IMR-90 (cell line): ENCODE data around the gene DNM3. TPM values are rescaled to one million over a fixed set of nuclear protein-coding genes. Genes with fewer than 3 reads are reported as not detected.

Experiments
- ATAC-seq: fragments of 200-7000 bp; cut with Tn5 transposase; 2 replicates; pipeline ENCODE4 v1.9.1; 2020; ENCODE audit warnings: low read depth, mild to moderate bottlenecking, moderate library complexity
- BruUV-seq: library from RNA; stranded (reverse); fragments of 400-500 nt; replicated peaks from 2 replicates; lab custom pipeline; 2021; lab: Mats Ljungman, UMichigan
- CTCF ChIA-PET: fragments of 300-600 bp; formaldehyde crosslinking; extraction: SDS; loops from one replicate; lab custom pipeline; 2021; ENCODE audit warnings: antibody characterized with exemption; lab: Yijun Ruan, JAX
- POLR2A ChIA-PET: fragments of 300-600 bp; sonication (Branson Sonifier 250); formaldehyde crosslinking; loops from one replicate; lab custom pipeline; 2022; ENCODE audit warnings: antibody characterized with exemption; ENCODE audit not compliant: unreplicated experiment; lab: Charles Lee
- DNase-seq: peaks from one replicate; pipeline ENCODE4 v3.0.0; 2013
- H2AFZ ChIP-seq: replicated peaks from 2 replicates; pipeline ENCODE3; 2013; ENCODE audit warnings: low read length, mild to moderate bottlenecking; ENCODE audit not compliant: poor library complexity
- H2AK5ac ChIP-seq: 2 replicates; pipeline ENCODE4 v1.6.1; 2013; ENCODE audit warnings: low read depth, low read length, inconsistent platforms
- H2AK9ac ChIP-seq: replicated peaks from 2 replicates; pipeline ENCODE3; 2013; ENCODE audit warnings: mild to moderate bottlenecking, low read depth, low read length, moderate library complexity; ENCODE audit not compliant: poor library complexity
- H2BK120ac ChIP-seq: 2 replicates; pipeline ENCODE4 v1.6.1; 2013; ENCODE audit warnings: low read depth, low read length, inconsistent platforms
- H2BK15ac ChIP-seq: 3 replicates; pipeline ENCODE4 v1.6.1; 2013; ENCODE audit warnings: low read depth, low read length, inconsistent platforms
- H2BK20ac ChIP-seq: 2 replicates; pipeline ENCODE4 v1.6.1; 2013; ENCODE audit warnings: low read depth, mild to moderate bottlenecking, inconsistent platforms, low read length, moderate library complexity
- H2BK5ac ChIP-seq: 2 replicates; pipeline ENCODE4 v1.6.1; 2013; ENCODE audit warnings: mild to moderate bottlenecking, low read depth, low read length, inconsistent platforms; ENCODE audit not compliant: poor library complexity, severe bottlenecking
- H3K14ac ChIP-seq: replicated peaks from 2 replicates; pipeline ENCODE4 v1.6.1; 2013; ENCODE audit warnings: low read depth, low read length, inconsistent platforms
- H3K18ac ChIP-seq: 2 replicates; pipeline ENCODE4 v1.6.1; 2013; ENCODE audit warnings: low read depth, low read length, control low read depth
- H3K23ac ChIP-seq: 2 replicates; pipeline ENCODE4 v1.6.1; 2013; ENCODE audit warnings: low read depth, low read length, inconsistent platforms
- H3K27ac ChIP-seq: 2 replicates; pipeline ENCODE4 v1.5.1; 2013; ENCODE audit warnings: mild to moderate bottlenecking, control low read depth, low read length; ENCODE audit not compliant: insufficient read depth
- H3K27me3 ChIP-seq: 2 replicates; pipeline ENCODE4 v1.6.1; 2013; ENCODE audit warnings: low read length; ENCODE audit not compliant: control insufficient read depth, insufficient read depth
- H3K36me3 ChIP-seq: 2 replicates; pipeline ENCODE4 v1.6.1; 2013; ENCODE audit warnings: low read length, mixed read lengths; ENCODE audit not compliant: control insufficient read depth, insufficient read depth
- H3K4ac ChIP-seq: 2 replicates; pipeline ENCODE4 v1.6.1; 2013; ENCODE audit warnings: low read depth, low read length, inconsistent platforms
- H3K4me1 ChIP-seq: 2 replicates; pipeline ENCODE4 v1.6.1; 2013; ENCODE audit warnings: low read length, mixed read lengths; ENCODE audit not compliant: control insufficient read depth, insufficient read depth
- H3K4me2 ChIP-seq: 2 replicates; pipeline ENCODE4 v1.6.1; 2013; ENCODE audit warnings: low read depth, mild to moderate bottlenecking, control low read depth, low read length, moderate library complexity
- H3K4me3 ChIP-seq: 2 replicates; pipeline ENCODE4 v1.5.1; 2013; ENCODE audit warnings: low read depth, mild to moderate bottlenecking, control low read depth, low read length, moderate library complexity; ENCODE audit not compliant: insufficient read depth
- H3K56ac ChIP-seq: 2 replicates; pipeline ENCODE4 v1.6.1; 2013; ENCODE audit warnings: low read length, inconsistent platforms; ENCODE audit not compliant: insufficient read depth; ENCODE audit errors: extremely low read depth
- H3K79me1 ChIP-seq, 2 experiments: 2 replicates each; pipeline ENCODE4 v1.6.1; 2013; ENCODE audit warnings: low read length in 2 of 2, inconsistent platforms in 1 of 2, low read depth in 1 of 2
- H3K9ac ChIP-seq: 2 replicates; pipeline ENCODE4 v1.6.1; 2013; ENCODE audit warnings: low read depth, low read length, control low read depth
- H3K9me1 ChIP-seq: 2 replicates; pipeline ENCODE4 v1.6.1; 2013; ENCODE audit warnings: low read length, inconsistent platforms; ENCODE audit not compliant: insufficient read depth
- H3K9me3 ChIP-seq: 2 replicates; pipeline ENCODE4 v1.6.1; 2013; ENCODE audit warnings: low read length; ENCODE audit not compliant: control insufficient read depth, insufficient read depth
- H4K20me1 ChIP-seq: 2 replicates; pipeline ENCODE4 v1.6.1; 2013; ENCODE audit warnings: low read length, inconsistent platforms; ENCODE audit not compliant: insufficient read depth
- H4K5ac ChIP-seq: 2 replicates; pipeline ENCODE4 v1.6.1; 2013; ENCODE audit warnings: mild to moderate bottlenecking, low read depth, low read length, control low read depth
- H4K8ac ChIP-seq, 2 experiments: 2 replicates each; pipeline ENCODE4 v1.6.1; 2013; ENCODE audit warnings: low read depth in 2 of 2, low read length in 2 of 2, control low read depth in 1 of 2, inconsistent platforms in 1 of 2
- H4K91ac ChIP-seq: 2 replicates; pipeline ENCODE4 v1.6.1; 2013; ENCODE audit warnings: low read depth, low read length, inconsistent platforms; ENCODE audit not compliant: insufficient read depth
- MAZ ChIP-seq: IDR thresholded peaks from 2 replicates; pipeline ENCODE4 v1.6.1; 2012; ENCODE audit warnings: low read depth, mild to moderate bottlenecking, low read length, improper control_type of control experiment, moderate library complexity, borderline replicate concordance
- WGBS, 2 experiments: methylation state at CpG; one replicate each; pipeline versions ENCODE4 v1.1.5 to v1.1.7; 2013; ENCODE audit warnings: missing lambda C conversion rate in 2 of 2; ENCODE audit not compliant: insufficient read length in 1 of 2; ENCODE audit errors: extremely low coverage in 2 of 2; 5-methylcytosine and 5-hydroxymethylcytosine counted together
- dilution Hi-C: fragments of 300-500 bp; cut with HindIII; formaldehyde crosslinking; loops from one replicate; pipeline ENCODE4 v1.14.3; 2018; ENCODE audit warnings: low sequenced_read_pairs; ENCODE audit not compliant: unreplicated experiment
- in situ Hi-C: fragments of 300-500 bp; cut with MboI; formaldehyde crosslinking; loops from 3 replicates; pipeline ENCODE4 v1.14.3; 2019; ENCODE audit warnings: low sequenced_read_pairs, inconsistent platforms, mixed read lengths
- intact Hi-C: fragments of 100-400 bp; cut with micrococcal nuclease; formaldehyde crosslinking; loops from 2 replicates; pipeline ENCODE4 v1.10.0; 2022
- polyA plus RNA-seq, 3 experiments: library from polyadenylated mRNA; depleted of rRNA; stranded (reverse); fragments of >200 nt; gene quantifications; 2 replicates each; pipeline ENCODE4 v1.2.3, GENCODE V29; 2012; ENCODE audit warnings: low replicate concordance in 1 of 3
- total RNA-seq: library from RNA; depleted of rRNA; stranded (reverse); fragments of >200 nt; gene quantifications from 2 replicates; pipeline ENCODE4 v1.2.3, GENCODE V29; 2012
- TF ChIP-seq, protein P1 (sequence below): fragments of 150-350 bp; IDR thresholded peaks from 2 replicates; pipeline ENCODE4 v1.6.1; 2017; ENCODE audit warnings: mild to moderate bottlenecking, antibody characterized with exemption, low read length, low read depth

DNM3 gene
- total and polyA plus RNA-seq, 2 of the 4 experiments (the other 2 are of a cell fraction), result 0.36 TPM

DNA sequence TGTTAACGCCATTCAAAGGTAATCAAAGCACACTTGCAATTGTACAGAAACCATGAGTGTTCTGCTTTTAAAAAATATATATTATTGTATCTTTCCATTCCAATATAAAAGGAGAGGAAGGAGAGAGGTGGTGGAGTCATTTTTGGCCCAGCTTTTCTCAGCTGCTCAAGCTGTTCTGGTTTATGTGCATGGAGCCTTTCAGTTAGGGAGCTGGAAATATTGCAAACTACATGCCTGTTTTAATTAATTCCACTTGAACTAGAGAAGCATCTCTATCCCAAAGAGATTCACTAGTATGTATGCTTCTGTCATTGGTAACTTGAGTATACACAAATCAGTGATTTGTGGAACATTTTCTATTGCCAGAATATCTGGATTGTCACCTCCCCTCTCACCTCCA is 550.7 kb downstream of the DNM3 start:
- H3K4ac ChIP-seq, result no peak overlapping the region
- no peak overlapping the region for H2BK5ac ChIP-seq
- H2AK5ac ChIP-seq, result no peak overlapping the region
- H2BK120ac ChIP-seq, result no peak overlapping the region
- H3K36me3 ChIP-seq, result no peaks in the 10 kb centered on the region
- no peak overlapping the region for H3K27ac ChIP-seq
- H3K79me1 ChIP-seq, result no peaks in the 10 kb centered on the region
- H3K9me1 ChIP-seq, result no peaks in the 10 kb centered on the region
- in situ Hi-C loops (loop anchor here (10.0 kb wide), 1 partner anchor 247 kb away; no protein-coding TSS in a partner anchor), dilution Hi-C loops (no loop called here), intact Hi-C loops (no loop called here)
- TF ChIP-seq, protein P1, sequence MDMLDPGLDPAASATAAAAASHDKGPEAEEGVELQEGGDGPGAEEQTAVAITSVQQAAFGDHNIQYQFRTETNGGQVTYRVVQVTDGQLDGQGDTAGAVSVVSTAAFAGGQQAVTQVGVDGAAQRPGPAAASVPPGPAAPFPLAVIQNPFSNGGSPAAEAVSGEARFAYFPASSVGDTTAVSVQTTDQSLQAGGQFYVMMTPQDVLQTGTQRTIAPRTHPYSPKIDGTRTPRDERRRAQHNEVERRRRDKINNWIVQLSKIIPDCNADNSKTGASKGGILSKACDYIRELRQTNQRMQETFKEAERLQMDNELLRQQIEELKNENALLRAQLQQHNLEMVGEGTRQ, result no peak
- no peak for TF ChIP-seq MAZ
- no peak overlapping the region for H3K14ac ChIP-seq
- no peak overlapping the region for H3K23ac ChIP-seq
- ATAC-seq (no peak), DNase-seq (no peak)
- H3K4me3 ChIP-seq, result no peak overlapping the region
- H2BK20ac ChIP-seq, result no peak overlapping the region
- no peak overlapping the region for H4K91ac ChIP-seq
- no peaks in the 10 kb centered on the region for H4K20me1 ChIP-seq
- no peak overlapping the region for H2AK9ac ChIP-seq
- H2AFZ ChIP-seq, result no peak overlapping the region
- no peak overlapping the region for H3K18ac ChIP-seq
- CTCF ChIA-PET, result interaction anchor here (0.7 kb wide), 1 partner anchor 228 kb away, joined by 3 read pairs; no protein-coding TSS in a partner anchor
- peaks cover 2% of the 10 kb centered on the region for H3K4me1 ChIP-seq
- WGBS, 2 experiments, result no CpG with 5 or more reads among the region's 1 CpG
- H2BK15ac ChIP-seq, result no peak overlapping the region
- H3K4me2 ChIP-seq, result no peak overlapping the region
- H3K9ac ChIP-seq, result no peak overlapping the region
- no peaks in the 10 kb centered on the region for H3K27me3 ChIP-seq
- no peak overlapping the region for H3K56ac ChIP-seq
- no peak overlapping the region for H4K5ac ChIP-seq
- H4K8ac ChIP-seq, result no peak overlapping the region
- no TSS peak for BruUV-seq
- POLR2A ChIA-PET, result no interaction called here
- no peaks in the 10 kb centered on the region for H3K9me3 ChIP-seq
